ENCODE results near the gene REC8. TPM values are rescaled to one million over a fixed set of nuclear protein-coding genes. Genes with fewer than 3 reads are reported as not detected.
A peak's percentile ranks its signal among the peaks of the same experiment; 100 is the strongest.

REC8 gene
- total RNA-seq, 1 donor from 2014 or later, result 10.1 TPM

DNA sequence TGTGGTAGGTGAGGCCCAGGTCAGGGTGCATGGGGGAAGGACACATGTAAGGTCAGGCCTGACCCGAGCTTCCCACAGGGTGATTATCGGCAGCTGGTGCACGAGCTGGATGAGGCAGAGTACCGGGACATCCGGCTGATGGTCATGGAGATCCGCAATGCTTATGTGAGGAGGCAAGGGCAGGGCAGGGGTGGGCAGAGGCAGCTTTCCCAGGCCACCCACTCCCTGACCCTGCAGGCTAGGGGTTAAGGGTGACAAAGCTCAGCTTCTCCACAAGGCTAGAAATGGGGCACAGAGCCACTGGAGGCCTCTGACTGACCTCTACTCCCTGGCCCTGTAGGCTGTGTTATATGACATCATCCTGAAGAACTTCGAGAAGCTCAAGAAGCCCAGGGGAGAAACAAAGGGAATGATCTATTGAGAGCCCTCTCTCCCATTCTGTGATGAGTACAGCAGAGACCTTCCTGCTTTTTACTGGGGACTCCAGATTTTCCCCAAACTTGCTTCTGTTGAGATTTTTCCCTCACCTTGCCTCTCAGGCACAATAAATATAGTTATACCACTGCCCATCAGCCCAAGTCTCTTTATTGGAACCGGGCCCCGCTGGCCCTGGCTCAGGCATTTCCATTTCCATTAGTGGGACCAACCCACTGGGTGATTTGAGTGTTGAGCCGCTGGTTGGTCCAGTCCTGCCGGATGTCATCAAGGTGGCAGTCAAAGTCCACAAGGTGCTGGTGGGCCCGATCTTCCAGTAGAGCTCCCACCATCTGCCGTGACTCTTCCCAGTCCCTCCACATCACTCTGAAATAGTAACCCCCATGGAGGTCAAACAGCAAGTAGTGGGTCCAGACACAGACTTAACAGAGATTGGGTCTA lies 33.2 kb upstream of the REC8 start:
- no peak for DNase-seq (ENCODE audit: low spot score)

DNA sequence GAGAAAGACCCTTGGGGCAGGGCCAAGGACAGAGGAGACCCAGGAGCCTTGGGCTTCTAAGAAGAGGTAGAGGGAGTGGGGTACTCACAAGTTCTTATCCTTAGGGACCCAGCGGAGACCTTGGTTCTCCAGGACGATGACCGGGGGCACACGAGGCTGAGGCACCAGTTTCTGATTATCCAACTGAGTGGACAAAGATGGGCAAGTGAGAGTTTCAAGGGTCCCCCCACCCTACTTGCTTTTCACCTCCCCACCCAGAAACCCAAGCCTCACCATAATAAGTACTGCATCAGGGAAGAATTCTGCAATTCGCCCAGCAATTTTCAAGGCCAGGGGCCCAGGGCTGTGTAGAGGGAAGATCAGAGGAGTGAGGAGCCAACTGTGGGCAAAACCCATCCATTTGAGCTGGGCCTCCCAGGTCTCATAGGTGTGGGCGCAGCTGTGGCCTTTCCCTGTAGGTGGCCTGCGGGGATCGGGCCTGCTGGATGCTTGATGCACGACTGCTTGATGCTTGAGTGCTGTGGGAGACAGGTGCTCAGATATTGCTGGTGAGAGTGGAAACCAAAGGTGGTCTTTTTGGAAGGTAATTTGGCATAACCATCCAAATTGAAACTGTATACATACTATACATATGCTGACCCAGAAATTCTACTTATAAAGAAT lies 32.5 kb upstream of the REC8 start:
- DNase-seq (ENCODE audit: low spot score), result no peak

DNA sequence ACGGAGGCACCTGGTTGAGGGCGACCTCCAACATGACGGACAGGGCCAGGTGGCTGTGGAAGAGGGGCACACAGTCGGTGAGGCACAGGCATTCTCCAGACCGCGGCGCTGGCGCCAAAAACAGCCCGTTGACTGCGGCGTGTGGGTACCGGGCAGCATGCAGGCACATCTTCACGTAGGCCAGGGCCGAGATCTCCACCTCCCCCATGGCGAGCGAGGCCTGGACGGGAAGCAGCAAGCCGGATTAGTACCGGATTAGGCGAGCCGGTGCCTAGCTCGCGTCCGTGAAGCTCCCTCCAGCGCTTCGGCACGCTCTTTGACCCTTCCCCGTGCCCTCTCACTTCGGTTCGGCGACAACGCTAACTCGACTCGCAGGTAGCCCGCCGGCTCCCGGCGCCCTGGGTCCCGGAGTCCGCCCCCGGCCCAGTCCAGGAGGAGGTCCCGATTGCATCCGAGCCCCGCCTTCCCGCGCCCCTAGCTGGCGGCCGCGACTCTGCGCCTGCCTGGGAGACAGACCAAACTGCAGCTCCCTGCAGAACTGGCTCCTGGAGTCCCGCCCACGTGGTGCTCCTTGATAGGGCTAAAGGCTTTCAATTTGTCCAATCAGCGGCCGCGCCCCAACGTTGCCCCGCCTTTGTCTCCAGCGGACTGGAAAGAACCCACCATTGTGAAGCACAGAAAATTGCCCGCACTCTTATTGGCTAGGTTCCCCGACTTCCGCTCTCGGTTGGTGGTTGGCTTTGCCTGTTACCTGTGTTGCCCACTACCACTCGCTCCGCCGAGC lies 30.6 kb upstream of the REC8 start, which contains the start of gene EMC9:
Gene EMC9 (minus strand): TSS at position 495 of the 784 bp plus-strand sequence. CDS start 287 bp downstream, at position 208.
- peak; percentile 100 for DNase-seq (ENCODE audit: low spot score)

DNA sequence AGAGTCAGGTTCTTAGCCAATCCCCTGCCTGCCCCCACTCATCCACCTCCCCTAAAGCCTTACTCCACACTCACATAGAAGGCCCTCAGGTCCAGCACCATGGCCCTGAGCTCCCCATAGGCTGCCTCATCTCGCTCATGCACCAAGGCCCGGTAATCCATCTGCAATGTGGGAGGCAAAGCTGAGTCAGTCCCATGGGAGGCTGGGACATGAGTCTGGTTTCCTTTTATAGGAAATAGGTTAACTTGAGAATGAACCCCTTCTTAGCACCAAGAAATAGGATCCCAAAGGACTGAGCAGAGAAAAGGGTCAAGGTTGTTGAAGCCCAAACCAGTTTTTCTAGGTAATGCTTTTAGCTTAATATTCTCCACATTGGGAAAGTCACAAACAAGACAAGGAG lies 28.4 kb upstream of the REC8 start:
- DNase-seq (ENCODE audit: low spot score), result no peak

DNA sequence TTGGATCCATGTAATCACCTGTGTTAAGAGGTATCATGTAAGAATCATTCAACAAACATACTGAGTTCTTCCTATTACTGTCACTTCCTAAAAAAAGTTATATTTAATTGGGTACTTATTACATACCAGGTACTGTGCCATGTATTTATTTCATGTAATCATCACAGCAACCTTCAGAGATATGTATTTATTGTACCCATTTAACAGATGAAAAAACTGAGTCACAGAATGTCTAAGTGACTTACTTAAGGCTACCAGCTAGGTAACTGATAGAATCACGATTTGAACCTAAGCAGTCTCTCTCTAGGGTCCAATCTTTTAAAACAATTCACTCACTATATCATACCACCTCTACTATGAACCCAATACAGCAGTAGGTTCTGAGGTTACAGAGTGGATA lies 27.4 kb upstream of the REC8 start:
- no peak for DNase-seq (ENCODE audit: low spot score)

DNA sequence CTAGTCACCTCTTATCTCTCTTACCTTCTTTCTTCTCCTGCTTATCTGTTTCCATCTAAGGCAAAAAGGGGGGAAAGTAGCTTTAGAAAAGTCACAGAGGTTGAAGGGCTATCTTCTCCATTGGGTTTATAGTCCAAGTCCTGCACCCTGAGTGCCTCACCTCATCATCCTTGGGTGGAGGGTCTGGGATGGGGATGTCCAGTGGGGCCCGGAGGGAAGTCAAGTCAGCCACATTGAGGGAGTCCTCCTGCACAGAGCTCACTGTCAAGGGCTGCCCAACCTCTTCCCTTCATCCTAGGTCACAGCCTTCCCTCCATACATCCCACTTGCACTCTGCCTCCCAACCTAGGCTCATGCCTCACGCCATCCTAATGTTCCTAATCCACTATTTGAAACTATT lies 26.7 kb upstream of the REC8 start:
- no peak for DNase-seq (ENCODE audit: low spot score)

DNA sequence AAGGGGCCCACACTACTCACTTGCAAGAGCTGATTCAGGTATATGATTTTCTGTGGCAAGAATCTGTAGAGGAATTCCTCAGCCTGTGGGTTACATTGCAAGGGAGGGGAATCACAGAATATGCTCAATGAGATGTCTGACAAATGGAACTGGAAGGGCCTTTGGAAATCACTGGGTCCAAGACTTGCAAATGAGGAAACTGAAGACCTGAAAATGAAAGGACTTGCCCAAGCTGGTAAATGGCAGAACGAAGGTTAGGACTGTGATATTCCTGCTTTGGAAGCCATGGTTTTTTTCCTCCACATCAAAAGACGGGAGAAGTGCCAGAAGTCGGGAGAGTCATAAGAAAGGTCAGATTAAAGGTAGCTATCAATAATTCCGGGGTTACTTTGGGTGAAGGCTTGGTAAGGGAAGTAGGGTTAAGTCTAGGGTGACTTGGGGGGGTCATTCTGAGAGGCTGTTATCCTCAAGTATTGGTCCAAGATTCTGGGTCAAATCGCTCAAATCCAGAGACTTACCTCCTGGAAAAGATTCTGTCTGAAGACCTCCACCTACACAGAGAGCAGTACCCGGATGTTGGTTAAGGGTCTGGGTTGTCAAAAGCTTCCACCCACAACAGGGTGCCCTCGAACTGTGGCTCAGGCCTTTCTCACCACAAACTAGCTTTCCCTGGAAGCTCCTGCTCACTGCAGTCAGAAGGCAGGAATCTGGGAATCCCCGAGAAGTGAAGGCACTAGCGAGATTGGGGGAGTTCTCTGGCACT lies 26.0 kb upstream of the REC8 start:
- no peak for DNase-seq (ENCODE audit: low spot score)

DNA sequence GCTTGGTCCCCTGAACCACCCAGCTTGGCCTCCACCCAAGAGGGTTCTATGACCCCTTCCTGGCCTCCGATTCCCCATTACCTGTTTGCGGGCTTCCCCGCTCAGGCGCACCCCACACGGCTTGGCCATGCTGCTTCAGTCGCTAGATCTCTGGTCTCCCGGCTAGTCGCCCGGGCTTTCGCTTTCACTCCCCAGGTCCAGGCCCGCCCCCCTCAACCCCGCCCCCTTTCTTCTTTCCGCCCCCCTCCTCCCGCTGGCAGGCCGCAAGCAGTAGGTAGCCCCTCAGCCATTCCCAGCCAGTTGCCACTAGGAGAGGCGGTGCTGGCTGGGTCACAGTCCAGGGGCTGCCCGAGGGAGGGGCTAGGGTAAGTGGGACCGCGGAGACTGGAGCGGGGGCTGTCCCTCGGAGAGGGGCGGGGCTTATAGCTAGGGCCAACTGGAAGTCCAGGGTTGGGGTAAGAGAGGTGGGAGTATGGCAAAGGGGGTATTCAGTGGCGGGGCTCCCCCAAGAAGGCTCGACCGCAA lies 25.4 kb upstream of the REC8 start, which contains the start of gene PSME2:
Gene PSME2 (minus strand): TSS at position 158 of the 525 bp plus-strand sequence. CDS start 29 bp downstream, at position 129.
- peak; percentile 96 for DNase-seq (ENCODE audit: low spot score)

DNA sequence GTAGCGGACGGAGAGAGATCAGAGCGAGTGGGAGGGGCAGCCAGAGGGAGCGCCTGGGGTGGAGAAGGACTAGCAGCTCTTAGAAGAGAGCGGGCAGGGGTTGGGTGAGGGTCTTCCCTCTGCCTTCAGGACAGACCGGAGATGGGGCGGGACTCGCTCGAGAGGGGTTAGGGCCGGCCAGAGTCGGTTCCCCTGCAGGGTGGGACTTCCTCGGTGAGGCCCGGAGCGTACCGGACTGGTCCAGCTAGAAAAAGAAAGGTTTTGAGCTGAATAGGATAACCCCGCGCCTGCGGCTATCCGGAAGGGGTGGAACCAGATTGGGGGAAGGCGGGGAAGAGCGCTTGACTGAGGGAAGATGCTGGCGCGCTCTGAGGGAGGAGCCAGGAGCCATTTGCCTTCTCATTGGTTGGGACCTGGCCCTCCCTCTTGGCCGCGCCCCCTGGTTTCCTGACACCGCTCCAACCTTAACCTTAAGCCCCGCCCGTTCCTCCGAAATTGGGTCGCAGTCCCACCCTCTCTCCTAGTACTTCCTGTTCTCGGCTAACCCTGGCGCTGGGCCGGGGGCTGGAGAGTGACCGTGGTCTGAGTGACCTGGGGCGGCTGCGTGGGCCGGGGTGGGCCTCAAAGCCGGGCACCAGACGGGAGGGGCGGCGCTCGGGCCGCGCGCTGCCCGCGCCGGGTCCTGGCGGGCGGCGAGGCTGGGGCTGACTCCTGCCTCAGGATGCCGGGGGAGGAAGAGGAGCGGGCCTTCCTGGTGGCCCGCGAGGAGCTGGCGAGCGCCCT lies 24.7 kb upstream of the REC8 start, which contains the start of gene RNF31:
Gene RNF31 (plus strand): TSS at position 521 of the 783 bp plus-strand sequence. CDS start 201 bp downstream, at position 722.
- peak; percentile 99 for DNase-seq (ENCODE audit: low spot score)

DNA sequence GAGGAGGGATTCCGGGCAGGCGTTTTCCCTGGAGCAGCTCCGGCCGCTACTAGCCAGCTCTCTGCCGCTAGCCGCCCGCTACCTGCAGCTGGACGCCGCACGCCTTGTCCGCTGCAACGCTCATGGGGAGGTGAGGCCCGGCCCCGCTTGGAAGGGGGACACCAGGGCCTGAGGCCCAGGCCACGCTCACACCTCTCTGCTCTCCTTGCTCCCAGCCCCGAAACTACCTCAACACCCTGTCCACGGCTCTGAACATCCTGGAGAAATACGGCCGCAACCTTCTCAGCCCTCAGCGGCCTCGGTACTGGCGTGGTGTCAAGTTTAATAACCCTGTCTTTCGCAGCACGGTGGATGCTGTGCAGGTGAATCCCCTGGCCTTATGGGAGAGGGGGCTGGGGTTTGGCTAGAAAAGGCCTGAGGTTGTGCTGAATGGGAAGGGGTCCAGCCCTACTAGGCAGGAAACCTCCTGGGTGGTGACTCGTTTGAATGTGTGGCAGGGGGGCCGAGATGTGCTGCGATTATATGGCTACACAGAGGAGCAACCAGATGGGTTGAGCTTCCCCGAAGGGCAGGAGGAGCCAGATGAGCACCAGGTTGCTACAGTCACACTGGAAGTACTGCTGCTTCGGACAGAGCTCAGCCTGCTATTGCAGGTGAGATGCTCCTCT lies 24.0 kb upstream of the REC8 start:
- no peak for DNase-seq (ENCODE audit: low spot score)

DNA sequence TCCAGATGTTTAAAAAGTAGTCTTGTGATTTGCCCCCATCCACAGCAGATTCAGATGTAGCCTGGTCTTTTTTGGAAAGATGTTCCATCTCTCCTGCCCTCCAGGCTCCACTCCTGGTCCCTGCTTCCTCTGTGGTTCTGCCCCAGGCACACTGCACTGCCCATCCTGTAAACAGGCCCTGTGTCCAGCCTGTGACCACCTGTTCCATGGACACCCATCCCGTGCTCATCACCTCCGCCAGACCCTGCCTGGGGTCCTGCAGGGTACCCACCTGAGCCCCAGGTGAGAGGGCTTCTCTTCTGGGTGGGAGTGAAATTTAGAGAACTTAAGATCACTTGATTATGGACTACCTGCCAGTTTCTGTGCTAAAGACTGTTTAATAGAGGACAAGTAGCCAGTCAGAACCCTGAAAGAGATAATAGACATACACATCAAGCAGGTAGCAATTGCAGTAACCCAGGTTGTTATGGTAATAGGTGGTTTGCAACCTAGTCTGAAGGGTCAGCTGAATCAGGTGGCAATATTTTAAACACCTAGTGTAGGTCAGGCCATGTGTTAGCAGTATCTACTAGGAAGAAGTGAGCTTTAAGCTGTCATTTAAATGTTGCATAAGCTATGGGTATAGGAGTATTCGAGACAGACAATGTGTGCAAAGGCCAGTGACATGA lies 22.4 kb upstream of the REC8 start:
- no peak for DNase-seq (ENCODE audit: low spot score)

DNA sequence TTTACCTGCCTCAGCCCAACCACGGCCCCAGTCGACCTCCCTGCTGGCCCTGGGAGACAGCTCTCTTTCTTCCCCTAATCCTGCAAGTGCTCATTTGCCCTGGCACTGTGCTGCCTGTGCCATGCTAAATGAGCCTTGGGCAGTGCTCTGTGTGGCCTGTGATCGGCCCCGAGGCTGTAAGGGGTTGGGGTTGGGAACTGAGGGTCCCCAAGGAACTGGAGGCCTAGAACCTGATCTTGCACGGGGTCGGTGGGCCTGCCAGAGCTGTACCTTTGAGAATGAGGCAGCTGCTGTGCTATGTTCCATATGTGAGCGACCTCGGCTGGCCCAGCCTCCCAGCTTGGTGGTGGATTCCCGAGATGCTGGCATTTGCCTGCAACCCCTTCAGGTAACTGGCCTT lies 21.8 kb upstream of the REC8 start:
- DNase-seq (ENCODE audit: low spot score), result no peak

DNA sequence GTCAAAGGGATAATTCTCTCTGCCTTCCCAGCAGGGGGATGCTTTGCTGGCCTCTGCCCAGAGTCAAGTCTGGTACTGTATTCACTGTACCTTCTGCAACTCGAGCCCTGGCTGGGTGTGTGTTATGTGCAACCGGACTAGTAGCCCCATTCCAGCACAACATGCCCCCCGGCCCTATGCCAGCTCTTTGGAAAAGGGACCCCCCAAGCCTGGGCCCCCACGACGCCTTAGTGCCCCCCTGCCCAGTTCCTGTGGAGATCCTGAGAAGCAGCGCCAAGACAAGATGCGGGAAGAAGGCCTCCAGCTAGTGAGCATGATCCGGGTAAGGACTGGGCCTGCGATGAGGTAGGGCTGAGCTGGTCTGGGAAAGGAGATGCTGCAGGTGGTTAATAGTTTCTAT lies 21.3 kb upstream of the REC8 start:
- DNase-seq (ENCODE audit: low spot score), result no peak

DNA sequence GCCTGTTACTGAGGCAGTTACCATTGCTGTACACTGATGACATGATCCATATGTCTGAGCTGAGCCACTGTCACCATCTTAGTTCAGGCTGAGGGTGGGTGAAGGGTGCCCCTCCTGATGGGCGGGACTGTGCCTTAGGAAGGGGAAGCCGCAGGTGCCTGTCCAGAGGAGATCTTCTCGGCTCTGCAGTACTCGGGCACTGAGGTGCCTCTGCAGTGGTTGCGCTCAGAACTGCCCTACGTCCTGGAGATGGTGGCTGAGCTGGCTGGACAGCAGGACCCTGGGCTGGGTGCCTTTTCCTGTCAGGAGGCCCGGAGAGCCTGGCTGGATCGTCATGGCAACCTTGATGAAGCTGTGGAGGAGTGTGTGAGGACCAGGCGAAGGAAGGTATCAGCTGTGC lies 20.9 kb upstream of the REC8 start:
- no peak for DNase-seq (ENCODE audit: low spot score)

DNA sequence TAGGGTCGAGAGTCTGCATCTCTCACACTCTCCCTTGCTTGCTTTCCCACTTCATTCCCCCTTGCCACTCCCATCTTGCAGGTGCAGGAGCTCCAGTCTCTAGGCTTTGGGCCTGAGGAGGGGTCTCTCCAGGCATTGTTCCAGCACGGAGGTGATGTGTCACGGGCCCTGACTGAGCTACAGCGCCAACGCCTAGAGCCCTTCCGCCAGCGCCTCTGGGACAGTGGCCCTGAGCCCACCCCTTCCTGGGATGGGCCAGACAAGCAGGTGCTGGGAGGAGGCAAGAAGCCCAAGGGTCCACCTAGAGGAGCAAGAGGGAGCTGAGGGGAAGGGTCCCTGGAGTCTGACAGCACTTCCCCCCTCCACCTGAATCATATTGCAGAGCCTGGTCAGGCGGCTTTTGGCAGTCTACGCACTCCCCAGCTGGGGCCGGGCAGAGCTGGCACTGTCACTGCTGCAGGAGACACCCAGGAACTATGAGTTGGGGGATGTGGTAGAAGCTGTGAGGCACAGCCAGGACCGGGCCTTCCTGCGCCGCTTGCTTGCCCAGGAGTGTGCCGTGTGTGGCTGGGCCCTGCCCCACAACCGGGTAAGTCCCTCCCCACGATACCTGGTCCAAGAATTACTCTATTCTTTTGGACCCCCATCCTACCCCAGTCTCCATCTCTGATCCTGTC lies 20.3 kb upstream of the REC8 start:
- no peak for DNase-seq (ENCODE audit: low spot score)

DNA sequence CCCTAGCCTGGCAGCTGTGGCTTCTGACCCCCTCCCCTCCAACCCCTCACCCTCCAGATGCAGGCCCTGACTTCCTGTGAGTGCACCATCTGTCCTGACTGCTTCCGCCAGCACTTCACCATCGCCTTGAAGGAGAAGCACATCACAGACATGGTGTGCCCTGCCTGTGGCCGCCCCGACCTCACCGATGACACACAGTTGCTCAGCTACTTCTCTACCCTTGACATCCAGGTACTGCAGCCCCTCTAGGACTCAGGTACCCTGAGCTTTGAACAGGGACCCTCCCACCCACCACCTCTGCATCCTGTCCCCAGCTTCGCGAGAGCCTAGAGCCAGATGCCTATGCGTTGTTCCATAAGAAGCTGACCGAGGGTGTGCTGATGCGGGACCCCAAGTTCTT lies 16.8 kb upstream of the REC8 start:
- no peak for DNase-seq (ENCODE audit: low spot score)

DNA sequence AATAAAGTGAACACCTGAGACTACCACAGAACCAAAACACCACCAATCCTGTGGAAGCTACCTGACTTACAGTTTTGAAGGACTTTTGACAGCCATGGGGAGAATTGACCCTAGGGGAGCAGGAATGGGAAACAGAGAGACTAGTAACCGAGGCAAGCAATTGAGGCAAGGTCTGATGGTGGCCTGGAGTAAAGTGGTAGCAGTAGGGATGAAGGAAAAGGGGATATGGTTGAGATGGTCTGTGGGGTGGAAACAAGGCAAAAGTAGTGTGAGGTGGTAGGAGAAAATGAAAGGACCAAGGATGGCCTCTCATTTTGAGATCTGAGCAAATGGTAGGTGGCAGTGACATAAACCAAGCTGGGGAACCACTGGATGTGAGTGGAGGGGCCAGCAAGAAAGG lies 15.0 kb upstream of the REC8 start:
- no peak for DNase-seq (ENCODE audit: low spot score)

DNA sequence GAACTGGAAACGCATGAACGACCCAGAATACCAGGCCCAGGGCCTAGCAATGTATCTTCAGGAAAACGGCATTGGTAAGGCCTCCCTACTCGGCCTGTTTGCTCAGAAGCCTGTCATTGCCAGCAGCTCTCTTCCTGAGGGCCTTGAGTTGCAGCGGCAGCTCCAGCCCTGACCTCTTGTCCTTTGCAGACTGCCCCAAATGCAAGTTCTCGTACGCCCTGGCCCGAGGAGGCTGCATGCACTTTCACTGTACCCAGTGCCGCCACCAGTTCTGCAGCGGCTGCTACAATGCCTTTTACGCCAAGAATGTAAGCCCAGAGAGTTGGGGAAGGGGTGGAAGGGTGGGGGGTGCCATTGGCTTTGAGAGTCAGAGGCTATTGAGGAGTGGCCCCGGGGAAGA lies 14.5 kb upstream of the REC8 start:
- no peak for DNase-seq (ENCODE audit: low spot score)
